ENCODE results near the gene ABTB2. TPM values are rescaled to one million over a fixed set of nuclear protein-coding genes. Genes with fewer than 3 reads are reported as not detected.

Gene ABTB2
- total and polyA plus RNA-seq, 10 of the 15 experiments (the other 5 are each of a cell fraction or from before 2014, with no cell fraction given) = 0.13 to 2.1 (median 0.72) TPM

- Histone ChIP-seq H3K4me3 (no peak overlapping the region), H3K4me2 (ENCODE audit: control insufficient read depth, insufficient read depth) (peak overlapping the region; percentile 47; the same call in 1 of the 2 replicates), H3K36me3 (ENCODE audit: control insufficient read depth in 2 of 2, insufficient read depth in 2 of 2, low read length in 1 of 2) (no peaks in the 10 kb centered on the region), H3K79me2 (ENCODE audit: control insufficient read depth, insufficient read depth, low read length) (no peaks in the 10 kb centered on the region), H3K27me3 (replicated peaks in 1 of 2; ENCODE audit: control insufficient read depth in 2 of 2, insufficient read depth in 2 of 2, low read length in 1 of 2) (no peaks in the 10 kb centered on the region), H2AFZ (ENCODE audit: control insufficient read depth, low read depth, low read length) (peak overlapping the region; percentile 50), H4K20me1 (ENCODE audit: control insufficient read depth, insufficient read depth) (0 out of 2 replicates have a peak, but pooled peaks cover 3% of the 10 kb centered on the region), H3K9ac (ENCODE audit: control insufficient read depth, insufficient read depth, low read length) (no peak overlapping the region), H3K27ac (ENCODE audit: control insufficient read depth, insufficient read depth) (no peak overlapping the region), H3K9me3 (replicated peaks; ENCODE audit: control insufficient read depth, insufficient read depth, low read length) (no peaks in the 10 kb centered on the region), H3K4me1 (ENCODE audit: control insufficient read depth, insufficient read depth, low read length) (peaks cover 6% of the 10 kb centered on the region)
- ChIA-PET POLR2A (interaction anchor here (0.6 to 1.1 kb wide), 3 partner anchors 32 to 36 kb away, joined by 3 to 4 read pairs (median 3); no protein-coding TSS in a partner anchor), CTCF (no interaction called here), SMC1A (ENCODE audit: uncharacterized antibody, unreplicated experiment) (interaction anchor here (0.6 to 2.1 kb wide), 5 partner anchors 16 to 45 kb away, joined by 3 to 8 read pairs (median 5); no protein-coding TSS in a partner anchor), RAD21 (ENCODE audit: unreplicated experiment) (interaction anchor here (1.2 kb wide), 1 partner anchor 22 kb away, joined by 8 read pairs; no protein-coding TSS in a partner anchor)
- intact Hi-C loops (cut with micrococcal nuclease; ENCODE audit: unreplicated experiment) = loop anchor here (2.0 kb wide), 1 partner anchor 23 kb away; no protein-coding TSS in a partner anchor
- ATAC-seq (no peak), FAIRE-seq (no peak), DNase-seq (ENCODE audit: low read depth, low spot score) (no peak)
- TF ChIP-seq TCF3 (IDR thresholded peaks at IDR 0.05; ENCODE audit: borderline replicate concordance, insufficient read depth, low read depth, low read length) (no peak), EZH2 (IDR thresholded peaks at IDR 0.05; ENCODE audit: borderline replicate concordance, control insufficient read depth, low read depth, low read length) (no peak), ZBTB33 (IDR thresholded peaks at IDR 0.05) (no peak), RAD21 (IDR thresholded peaks at IDR 0.05; ENCODE audit: insufficient read depth, low read depth, low read length) (no peak), USF1 (IDR thresholded peaks at IDR 0.05; ENCODE audit: borderline replicate concordance, extremely low read length, insufficient read depth, low read depth, low read length) (no peak), IRF5 (IDR thresholded peaks at IDR 0.05; ENCODE audit: borderline replicate concordance) (no peak), EP300 (IDR thresholded peaks at IDR 0.05; ENCODE audit: borderline replicate concordance in 1 of 2, control insufficient read depth in 1 of 2, low read depth in 2 of 2, low read length in 2 of 2) (no peak), ZZZ3 (IDR thresholded peaks at IDR 0.05; ENCODE audit: control insufficient read depth, insufficient read length, low read depth) (no peak), RELB (IDR thresholded peaks at IDR 0.05; ENCODE audit: low read depth) (no peak), FOXM1 (IDR thresholded peaks at IDR 0.05; ENCODE audit: low read depth, low read length) (no peak), BCL11A (IDR thresholded peaks at IDR 0.05; ENCODE audit: low read depth, low read length) (no peak), ATF3 (IDR thresholded peaks at IDR 0.05; ENCODE audit: borderline replicate concordance, extremely low read depth, low read depth, low read length) (no peak), HDAC6 (IDR thresholded peaks at IDR 0.05; ENCODE audit: unreplicated experiment) (no peak), NFIC (IDR thresholded peaks at IDR 0.05; ENCODE audit: low read depth, low read length) (no peak)
- no TSS peak for BruUV-seq (replicated peaks)
- in situ Hi-C loops (cut with MboI) = no loop called here
Measured at GRCh38 chr11:34278175-34278574, 79.6 kb downstream of the ABTB2 start.
